Endothelial cell of umbilical vein (primary cell): ENCODE results near the gene COQ8B. TPM values are rescaled to one million over a fixed set of nuclear protein-coding genes. Genes with fewer than 3 reads are reported as not detected.
A peak's percentile ranks its signal among the peaks of the same experiment; 100 is the strongest.

ENCODE experiments used
- BruUV-seq: library from RNA; stranded (reverse); fragments of 400-500 nt; replicated peaks from 2 replicates; lab custom pipeline; 2021; lab: Mats Ljungman, UMichigan
- CTCF ChIA-PET: fragments of 300-600, 350-600 bp; sonication (Branson Sonifier 250); formaldehyde crosslinking; loops from one replicate; lab custom pipeline; 2021; ENCODE audit warnings: antibody characterized with exemption, inconsistent platforms; lab: Charles Lee
- POLR2A ChIA-PET: fragments of 300-600, 350-600 bp; sonication (Branson Sonifier 250); formaldehyde crosslinking; loops from one replicate; lab custom pipeline; 2021; ENCODE audit warnings: antibody characterized with exemption, inconsistent platforms; lab: Charles Lee
- DNase-seq: peaks from one replicate; pipeline ENCODE4 v3.0.0-alpha.2; 2011; ENCODE audit warnings: low read depth, low spot score
- FAIRE-seq: peaks from 2 replicates; lab custom pipeline; 2011; peaks lifted over from hg19 to GRCh38; lab: Jason Lieb, UNC
- H2AFZ ChIP-seq: 2 replicates; pipeline ENCODE4 v1.6.0; 2012; ENCODE audit warnings: low read depth, low read length, control low read depth, inconsistent platforms
- H3K27ac ChIP-seq: 2 replicates; pipeline ENCODE4 v1.5.1; 2011; ENCODE audit warnings: low read depth, mild to moderate bottlenecking, control low read depth, low read length, moderate library complexity; ENCODE audit not compliant: insufficient read depth
- H3K27me3 ChIP-seq, 2 experiments: 2 replicates each; pipeline versions ENCODE4 v1.6.0 to v1.6.1; 2011; ENCODE audit warnings: low read length in 2 of 2, mixed read lengths in 1 of 2; ENCODE audit not compliant: control insufficient read depth in 2 of 2, insufficient read depth in 2 of 2
- H3K36me3 ChIP-seq, 2 experiments: 2 replicates in 1 of 2; 3 replicates in 1 of 2; pipeline ENCODE4 v1.5.1; 2011; ENCODE audit warnings: low read length in 2 of 2, mild to moderate bottlenecking in 1 of 2, moderate library complexity in 1 of 2; ENCODE audit not compliant: control insufficient read depth in 2 of 2, insufficient read depth in 2 of 2; ENCODE audit errors: extremely low read depth in 1 of 2
- H3K4me1 ChIP-seq: 3 replicates; pipeline ENCODE4 v1.5.1; 2011; ENCODE audit warnings: mild to moderate bottlenecking, low read length; ENCODE audit not compliant: control insufficient read depth, insufficient read depth; ENCODE audit errors: extremely low read depth
- H3K4me2 ChIP-seq: 2 replicates; pipeline ENCODE4 v1.6.1; 2011; ENCODE audit warnings: low read length, control low read depth, mixed read lengths; ENCODE audit not compliant: insufficient read depth
- H3K4me3 ChIP-seq, 3 experiments: fragments of 200-600 bp in 1 of 3; sonication (generic), shearing (Covaris generic) in 1 of 3; replicated peaks in 1 of 3; 2 replicates each; pipeline ENCODE4 v1.5.1; 2011 to 2016; ENCODE audit warnings: control low read depth in 3 of 3, low read length in 3 of 3, mild to moderate bottlenecking in 2 of 3, inconsistent platforms in 1 of 3, low read depth in 1 of 3, moderate library complexity in 1 of 3; ENCODE audit not compliant: insufficient read depth in 1 of 3
- H3K79me2 ChIP-seq: 2 replicates; pipeline ENCODE4 v1.6.0; 2012; ENCODE audit warnings: low read length, inconsistent platforms; ENCODE audit not compliant: control insufficient read depth, insufficient read depth
- H3K9ac ChIP-seq: replicated peaks from 2 replicates; pipeline ENCODE3; 2011; ENCODE audit warnings: low read length, control low read depth; ENCODE audit not compliant: insufficient read depth; ENCODE audit errors: extremely low read depth
- H3K9me1 ChIP-seq: replicated peaks from 3 replicates; pipeline ENCODE4 v1.6.0; 2011; ENCODE audit warnings: mild to moderate bottlenecking, low read length; ENCODE audit not compliant: control insufficient read depth, insufficient read depth; ENCODE audit errors: extremely low read depth
- H3K9me3 ChIP-seq: replicated peaks from 2 replicates; pipeline ENCODE4 v1.5.1; 2012; ENCODE audit warnings: low read length, inconsistent platforms; ENCODE audit not compliant: control insufficient read depth, insufficient read depth
- H4K20me1 ChIP-seq: replicated peaks from 2 replicates; pipeline ENCODE3; 2011; ENCODE audit warnings: mild to moderate bottlenecking, low read length; ENCODE audit not compliant: control insufficient read depth, insufficient read depth; ENCODE audit errors: extremely low read depth
- EZH2 ChIP-seq: IDR thresholded peaks from 2 replicates; pipeline ENCODE4 v1.6.1; 2012; ENCODE audit warnings: borderline replicate concordance, low read depth, mild to moderate bottlenecking, moderate library complexity, low read length, inconsistent platforms; ENCODE audit not compliant: severe bottlenecking
- FOS ChIP-seq: IDR thresholded peaks from 2 replicates; pipeline ENCODE4 v1.6.1; 2011; ENCODE audit warnings: mild to moderate bottlenecking, low read length, moderate library complexity, borderline replicate concordance; ENCODE audit not compliant: insufficient read depth
- GATA2 ChIP-seq: IDR thresholded peaks from 2 replicates; pipeline ENCODE4 v1.7.0; 2011; ENCODE audit warnings: low read depth, mild to moderate bottlenecking, moderate library complexity, mixed read lengths, low read length; ENCODE audit not compliant: insufficient read length, insufficient read depth
- JUN ChIP-seq: IDR thresholded peaks from 2 replicates; pipeline ENCODE4 v1.6.1; 2011; ENCODE audit warnings: borderline replicate concordance, low read depth; ENCODE audit not compliant: insufficient read length, insufficient read depth
- MYC ChIP-seq: IDR thresholded peaks from one replicate; pipeline ENCODE4 v1.6.1; 2011; ENCODE audit warnings: mild to moderate bottlenecking, low read depth, low read length
- POLR2A ChIP-seq: IDR thresholded peaks from 2 replicates; pipeline ENCODE4 v1.6.1; 2012; ENCODE audit warnings: low read depth, mild to moderate bottlenecking, control low read depth, low read length
- POLR2AphosphoS5 ChIP-seq: IDR thresholded peaks from 2 replicates; pipeline ENCODE4 v1.6.1; 2012; ENCODE audit warnings: low read depth, mild to moderate bottlenecking, control low read depth, low read length, moderate library complexity; ENCODE audit not compliant: insufficient read depth
- dilution Hi-C: fragments of 300-500 bp; cut with MboI; formaldehyde crosslinking; loops from one replicate; pipeline ENCODE4 v1.15.0; 2019; ENCODE audit warnings: low sequenced_read_pairs; ENCODE audit not compliant: extremely low pct_ligation_motif_present
- intact Hi-C: fragments of 100-400 bp; cut with micrococcal nuclease; formaldehyde crosslinking; loops from one replicate; pipeline ENCODE4 v1.10.0; 2022
- polyA plus RNA-seq, 4 experiments: library from polyadenylated mRNA; depleted of rRNA in 3 of 4; stranded (reverse) in 3 of 4; unstranded in 1 of 4; fragments of >200 nt; gene quantifications; 2 replicates each; pipeline versions ENCODE4 v1.2.1 to v1.2.3, GENCODE V29; 2011 to 2012; ENCODE audit warnings: missing spikeins in 1 of 4
- total RNA-seq: library from RNA; stranded (reverse); gene quantifications from 2 replicates; pipeline ENCODE4 v1.2.3, GENCODE V29; 2021
- TF ChIP-seq, protein P1 (sequence below), 2 donors: IDR thresholded peaks; 1 replicate in 1 of 2; 2 replicates in 1 of 2; pipeline ENCODE4 v1.5.1; 2011; ENCODE audit warnings: low read length in 2 of 2, mild to moderate bottlenecking in 2 of 2, moderate library complexity in 2 of 2, control low read depth in 1 of 2, inconsistent platforms in 1 of 2, low read depth in 1 of 2; ENCODE audit not compliant: insufficient read depth in 1 of 2; ENCODE audit errors: extremely low read depth in 1 of 2
- TF ChIP-seq, protein P2 (sequence below): IDR thresholded peaks from 2 replicates; pipeline ENCODE4 v1.6.1; 2011; ENCODE audit not compliant: insufficient read depth, insufficient read length

The COQ8B gene
- total and polyA plus RNA-seq, 2 donors (not counting 3 experiments of a cell fraction or from before 2014, with no cell fraction given): 16.2 to 19.2 TPM

DNA sequence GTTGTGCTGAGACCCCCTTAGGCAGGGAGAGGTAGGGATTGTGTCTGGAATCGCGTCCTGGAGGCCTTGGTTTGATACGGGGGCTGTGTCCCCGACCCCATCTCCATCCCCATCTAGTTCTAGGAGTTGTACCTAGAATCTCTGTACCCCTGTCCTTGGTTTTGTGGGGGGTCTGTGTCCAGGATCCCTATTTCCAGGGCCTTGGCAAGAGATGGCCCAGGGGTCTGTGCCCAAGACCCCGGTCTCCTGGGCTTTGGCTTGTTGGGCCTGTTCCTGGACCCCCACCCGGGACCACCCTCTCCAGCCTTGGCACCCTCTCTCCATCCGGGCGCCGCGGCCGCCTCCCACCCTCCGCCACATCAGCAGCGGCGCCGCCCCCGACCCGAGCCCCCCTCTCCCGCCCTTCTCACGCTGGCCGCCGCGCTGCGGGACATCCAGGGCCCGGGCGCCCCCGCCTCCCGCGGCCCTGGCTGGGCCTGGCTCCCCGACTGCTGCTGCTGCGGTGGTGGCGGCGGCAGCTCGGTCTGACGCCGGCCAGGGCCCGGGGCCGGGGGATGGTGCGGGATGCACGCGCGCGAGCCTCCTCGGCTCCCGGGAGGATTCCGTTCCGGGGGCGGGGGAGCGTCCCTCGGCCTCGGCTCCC, 26.5 kb downstream of the COQ8B start, which contains the start of gene NUMBL:
Gene NUMBL (minus strand): TSS at position 602 of the 643 bp plus-strand sequence. CDS start 168 bp downstream, at position 434.
- TF ChIP-seq POLR2AphosphoS5 (peak; percentile 87), FOS (no peak), MYC (no peak), POLR2A (peak; percentile 24), JUN (no peak), EZH2 (no peak), GATA2 (no peak)
- TF ChIP-seq, protein P1, sequence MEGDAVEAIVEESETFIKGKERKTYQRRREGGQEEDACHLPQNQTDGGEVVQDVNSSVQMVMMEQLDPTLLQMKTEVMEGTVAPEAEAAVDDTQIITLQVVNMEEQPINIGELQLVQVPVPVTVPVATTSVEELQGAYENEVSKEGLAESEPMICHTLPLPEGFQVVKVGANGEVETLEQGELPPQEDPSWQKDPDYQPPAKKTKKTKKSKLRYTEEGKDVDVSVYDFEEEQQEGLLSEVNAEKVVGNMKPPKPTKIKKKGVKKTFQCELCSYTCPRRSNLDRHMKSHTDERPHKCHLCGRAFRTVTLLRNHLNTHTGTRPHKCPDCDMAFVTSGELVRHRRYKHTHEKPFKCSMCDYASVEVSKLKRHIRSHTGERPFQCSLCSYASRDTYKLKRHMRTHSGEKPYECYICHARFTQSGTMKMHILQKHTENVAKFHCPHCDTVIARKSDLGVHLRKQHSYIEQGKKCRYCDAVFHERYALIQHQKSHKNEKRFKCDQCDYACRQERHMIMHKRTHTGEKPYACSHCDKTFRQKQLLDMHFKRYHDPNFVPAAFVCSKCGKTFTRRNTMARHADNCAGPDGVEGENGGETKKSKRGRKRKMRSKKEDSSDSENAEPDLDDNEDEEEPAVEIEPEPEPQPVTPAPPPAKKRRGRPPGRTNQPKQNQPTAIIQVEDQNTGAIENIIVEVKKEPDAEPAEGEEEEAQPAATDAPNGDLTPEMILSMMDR (IDR thresholded peaks at IDR 0.05; ENCODE audit: extremely low read depth in 1 of 2, insufficient read depth in 1 of 2, low read depth in 1 of 2, low read length in 2 of 2): no peak
- TF ChIP-seq, protein P2, sequence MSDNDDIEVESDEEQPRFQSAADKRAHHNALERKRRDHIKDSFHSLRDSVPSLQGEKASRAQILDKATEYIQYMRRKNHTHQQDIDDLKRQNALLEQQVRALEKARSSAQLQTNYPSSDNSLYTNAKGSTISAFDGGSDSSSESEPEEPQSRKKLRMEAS: no peak
- H3K36me3 ChIP-seq: peaks cover 0 to 12% of the 10 kb centered on the region in 2 experiments
- no peaks in the 10 kb centered on the region for H3K9me3 ChIP-seq
- DNase-seq: no peak
- FAIRE-seq: peak; percentile 8
- H4K20me1 ChIP-seq: no peaks in the 10 kb centered on the region
- H3K4me2 ChIP-seq: peak within 1 kb of the TSS; percentile 78
- peak within 1 kb of the TSS; percentile 91 for H3K27ac ChIP-seq
- peak within 1 kb of the TSS; percentile 92 for H3K9ac ChIP-seq
- peak within 1 kb of the TSS; percentile 90 for H2AFZ ChIP-seq
- H3K4me3 ChIP-seq: peak within 1 kb of the TSS; percentile 64 to 79 (median 73)
- BruUV-seq: no TSS peak
- H3K79me2 ChIP-seq: peaks cover 27% of the 10 kb centered on the region
- no peaks in the 10 kb centered on the region for H3K27me3 ChIP-seq
- intact Hi-C loops (loop anchor here (1.0 kb wide), 3 partner anchors 25 to 117 kb away; partner anchors contain the start of gene ACTMAP), dilution Hi-C loops (no loop called here)
- ChIA-PET CTCF (interaction anchor here (0.8 to 1.4 kb wide), 4 partner anchors 11 to 27 kb away, joined by 3 to 4 read pairs (median 4); no protein-coding TSS in a partner anchor), POLR2A (interaction anchor here (0.6 to 1.2 kb wide), 2 partner anchors 31 to 60 kb away, joined by 3 to 5 read pairs; partner anchors contain the start of genes ACTMAP and SNRPA)
- H3K4me1 ChIP-seq: peaks cover 13% of the 10 kb centered on the region
- H3K9me1 ChIP-seq: no peaks in the 10 kb centered on the region
